Nephron progenitor cell (in vitro differentiated cells): Measurements from ENCODE around the gene LRRIQ4.

Experiments used
- DNase-seq: peaks from one replicate; pipeline ENCODE4 v3.0.0; 2021
- H3K27ac Mint-ChIP-seq: 2 replicates; pipeline ENCODE4 v1.8.0; 2021; ENCODE audit warnings: mild to moderate bottlenecking, moderate library complexity, mixed read lengths
- H3K27me3 Mint-ChIP-seq: 2 replicates; pipeline ENCODE4 v1.8.0; 2021; ENCODE audit warnings: mild to moderate bottlenecking, low read depth, mixed read lengths; ENCODE audit not compliant: poor library complexity
- H3K36me3 Mint-ChIP-seq: 2 replicates; pipeline ENCODE4 v1.8.0; 2021; ENCODE audit warnings: low read depth, mixed read lengths
- H3K4me1 Mint-ChIP-seq: 2 replicates; pipeline ENCODE4 v1.8.0; 2021; ENCODE audit warnings: mixed read lengths
- H3K4me3 Mint-ChIP-seq: 2 replicates; pipeline ENCODE4 v1.8.0; 2021; ENCODE audit warnings: mild to moderate bottlenecking, moderate library complexity, mixed read lengths
- H3K9me3 Mint-ChIP-seq: 2 replicates; pipeline ENCODE4 v1.8.0; 2021; ENCODE audit warnings: mild to moderate bottlenecking, moderate library complexity, mixed read lengths
- CTCF ChIP-seq: fragments of 200-600 bp; sonication (generic); IDR thresholded peaks from 2 replicates; pipeline ENCODE4 v1.5.0; 2021; ENCODE audit warnings: antibody characterized with exemption

The LRRIQ4 gene

GRCh38 chr3:169780742-169781141, 31.9 kb upstream of the LRRIQ4 start:
- no peak for DNase-seq
- H3K4me3 Mint-ChIP-seq: no peak overlapping the region
- H3K27ac Mint-ChIP-seq: no peak overlapping the region
- H3K36me3 Mint-ChIP-seq: peaks cover 54% of the 10 kb centered on the region
- peaks cover 5% of the 10 kb centered on the region for H3K4me1 Mint-ChIP-seq
- H3K27me3 Mint-ChIP-seq: no peaks in the 10 kb centered on the region
- TF ChIP-seq CTCF: no peak
- no peaks in the 10 kb centered on the region for H3K9me3 Mint-ChIP-seq

GRCh38 chr3:169781209-169781855, 31.3 kb upstream of the LRRIQ4 start:
- no peak for TF ChIP-seq CTCF
- DNase-seq: no peak
- Mint-ChIP-seq H3K27ac (no peak overlapping the region), H3K9me3 (no peaks in the 10 kb centered on the region), H3K4me3 (no peak overlapping the region), H3K27me3 (no peaks in the 10 kb centered on the region), H3K4me1 (no peaks in the 10 kb centered on the region), H3K36me3 (peaks cover 56% of the 10 kb centered on the region)

- Mint-ChIP-seq H3K4me3 (no peak overlapping the region), H3K27ac (no peak overlapping the region), H3K36me3 (peaks cover 30% of the 10 kb centered on the region), H3K4me1 (no peaks in the 10 kb centered on the region), H3K9me3 (no peaks in the 10 kb centered on the region), H3K27me3 (no peaks in the 10 kb centered on the region)
- no peak for DNase-seq
- no peak for TF ChIP-seq CTCF
These were observed 25.6 kb upstream of the LRRIQ4 start for GRCh38 chr3:169787120-169787519.

GRCh38 chr3:169787791-169788190, 24.9 kb upstream of the LRRIQ4 start:
- H3K4me3 Mint-ChIP-seq: no peak overlapping the region

GRCh38 chr3:169790219-169790618, 22.5 kb upstream of the LRRIQ4 start:
- Mint-ChIP-seq H3K9me3 (no peaks in the 10 kb centered on the region), H3K27ac (no peak overlapping the region), H3K36me3 (peaks cover 29% of the 10 kb centered on the region), H3K4me3 (no peak overlapping the region), H3K27me3 (no peaks in the 10 kb centered on the region), H3K4me1 (no peaks in the 10 kb centered on the region)
- no peak for TF ChIP-seq CTCF
- no peak for DNase-seq

More at GRCh38 chr3:169787791-169788190, 24.9 kb upstream of the LRRIQ4 start:
- no peak for TF ChIP-seq CTCF
- H3K27ac Mint-ChIP-seq: no peak overlapping the region
- DNase-seq: no peak
- H3K4me1 Mint-ChIP-seq: no peaks in the 10 kb centered on the region
- peaks cover 28% of the 10 kb centered on the region for H3K36me3 Mint-ChIP-seq
- no peaks in the 10 kb centered on the region for H3K9me3 Mint-ChIP-seq
- H3K27me3 Mint-ChIP-seq: no peaks in the 10 kb centered on the region

GRCh38 chr3:169790687-169791429, 21.8 kb upstream of the LRRIQ4 start:
- no peaks in the 10 kb centered on the region for H3K4me1 Mint-ChIP-seq
- no peak overlapping the region for H3K27ac Mint-ChIP-seq
- DNase-seq: no peak
- no peak for TF ChIP-seq CTCF
- peaks cover 22% of the 10 kb centered on the region for H3K36me3 Mint-ChIP-seq
- H3K4me3 Mint-ChIP-seq: no peak overlapping the region
- H3K27me3 Mint-ChIP-seq: no peaks in the 10 kb centered on the region
- H3K9me3 Mint-ChIP-seq: no peaks in the 10 kb centered on the region
